22Rv1 (cell line): ENCODE data around the gene CASP8.

Experiments used
- ZFX ChIP-seq: fragments of 450-650 bp; IDR thresholded peaks from 2 replicates; pipeline ENCODE4 v1.6.1; 2017; ENCODE audit warnings: antibody characterized with exemption, borderline replicate concordance
- TF ChIP-seq, protein P1 (sequence below): fragments of 450-650 bp; IDR thresholded peaks from 2 replicates; pipeline ENCODE4 v1.5.1; 2017; ENCODE audit warnings: mild to moderate bottlenecking

DNA sequence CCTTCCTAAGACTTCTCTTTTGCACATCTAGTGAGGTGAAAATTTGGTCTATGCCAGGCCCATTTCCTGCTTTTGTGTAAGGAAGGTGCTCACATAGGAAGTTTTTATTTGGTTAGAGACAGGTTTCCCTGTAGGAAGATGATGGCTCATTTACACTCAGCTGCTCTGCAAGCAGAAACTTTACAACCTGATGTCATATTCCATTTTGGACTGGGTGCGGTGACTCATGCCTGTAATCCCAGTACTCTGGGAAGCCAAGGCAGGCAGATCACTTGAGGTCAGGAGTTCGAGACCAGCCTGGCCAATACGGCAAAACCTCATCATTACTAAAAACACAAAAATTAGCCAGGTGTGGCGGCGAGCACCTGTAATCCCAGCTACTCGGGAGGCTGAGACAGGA lies 41.6 kb upstream of the CASP8 start:
- TF ChIP-seq, protein P1, sequence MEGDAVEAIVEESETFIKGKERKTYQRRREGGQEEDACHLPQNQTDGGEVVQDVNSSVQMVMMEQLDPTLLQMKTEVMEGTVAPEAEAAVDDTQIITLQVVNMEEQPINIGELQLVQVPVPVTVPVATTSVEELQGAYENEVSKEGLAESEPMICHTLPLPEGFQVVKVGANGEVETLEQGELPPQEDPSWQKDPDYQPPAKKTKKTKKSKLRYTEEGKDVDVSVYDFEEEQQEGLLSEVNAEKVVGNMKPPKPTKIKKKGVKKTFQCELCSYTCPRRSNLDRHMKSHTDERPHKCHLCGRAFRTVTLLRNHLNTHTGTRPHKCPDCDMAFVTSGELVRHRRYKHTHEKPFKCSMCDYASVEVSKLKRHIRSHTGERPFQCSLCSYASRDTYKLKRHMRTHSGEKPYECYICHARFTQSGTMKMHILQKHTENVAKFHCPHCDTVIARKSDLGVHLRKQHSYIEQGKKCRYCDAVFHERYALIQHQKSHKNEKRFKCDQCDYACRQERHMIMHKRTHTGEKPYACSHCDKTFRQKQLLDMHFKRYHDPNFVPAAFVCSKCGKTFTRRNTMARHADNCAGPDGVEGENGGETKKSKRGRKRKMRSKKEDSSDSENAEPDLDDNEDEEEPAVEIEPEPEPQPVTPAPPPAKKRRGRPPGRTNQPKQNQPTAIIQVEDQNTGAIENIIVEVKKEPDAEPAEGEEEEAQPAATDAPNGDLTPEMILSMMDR, result no peak
- no peak for TF ChIP-seq ZFX
